ENCODE measurements around the gene WTAP. TPM values are rescaled to one million over a fixed set of nuclear protein-coding genes. Genes with fewer than 3 reads are reported as not detected.

Gene WTAP
- total RNA-seq, 4 donors from 2014 or later = 32.6 to 119 (median 88.1) TPM

Small RNA genes within 50 kb of the gene (small RNA-seq; reads per million reads assigned to genes)
- gene RNU4ATAC18P = 0 reads per million in 4 donors
- gene SNORA20 = 10.5 to 140 (median 17.0) reads per million in 4 donors
- 0 reads per million in 4 donors for gene SNORA29

Other genes with a start within 250 kb of the WTAP start
- 100 to 1,000 TPM; 170 to 272 (median 224) TPM for gene SOD2, start 34.3 kb upstream of the WTAP start, total RNA-seq
- 10 to 100 TPM in 3 of 4 donors, 1 to 10 TPM in 1; 8.2 to 19.8 (median 13.8) TPM for gene ACAT2, start 34.5 kb downstream of the WTAP start, total RNA-seq
- gene TCP1, start 62.1 kb downstream of the WTAP start, total RNA-seq = 100 to 1,000 TPM in 2 of 4 donors, 10 to 100 TPM in 2; 43.8 to 170 (median 112) TPM
- 10 to 100 TPM; 15.3 to 68.1 (median 40.6) TPM for gene MRPL18, start 63.0 kb downstream of the WTAP start, total RNA-seq
- gene PNLDC1, start 72.8 kb downstream of the WTAP start, total RNA-seq = 1 to 10 TPM in 1 of 4 donors, not detected in 3; 1.5 TPM
- gene MAS1, start 163.5 kb downstream of the WTAP start, total RNA-seq = not detected
- gene IGF2R, start 241.6 kb downstream of the WTAP start, total RNA-seq = 100 to 1,000 TPM in 1 of 4 donors, 10 to 100 TPM in 3; 48.8 to 106 (median 92.3) TPM

Measured in transverse colon (tissue), 4 donors.